GDM1 (cell line): Measurements from ENCODE around the gene DIAPH3.

Experiments used
- DNase-seq: peaks from one replicate; lab custom pipeline; 2025; lab: John Stamatoyannopoulos, UW

Gene DIAPH3

DNA sequence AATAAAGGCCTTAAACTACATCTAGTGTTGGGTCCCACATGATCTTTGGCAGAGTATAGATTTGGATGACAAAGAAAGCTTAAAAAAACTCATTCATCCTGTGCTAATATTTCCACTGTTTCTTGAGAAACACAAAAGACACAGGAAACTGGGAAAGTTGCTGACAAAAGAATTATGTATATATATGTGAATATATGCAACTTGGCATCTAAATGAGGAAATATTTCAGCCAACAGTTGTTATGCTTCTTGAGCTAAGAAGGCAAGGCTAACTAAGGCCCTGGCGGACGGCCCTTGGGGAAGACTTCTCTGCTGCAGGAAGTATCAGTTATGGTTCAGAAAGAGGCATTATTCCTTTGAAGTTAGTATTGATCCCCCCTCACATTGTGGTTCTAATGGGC, 491.8 kb downstream of the DIAPH3 start:
- no peak for DNase-seq

DNA sequence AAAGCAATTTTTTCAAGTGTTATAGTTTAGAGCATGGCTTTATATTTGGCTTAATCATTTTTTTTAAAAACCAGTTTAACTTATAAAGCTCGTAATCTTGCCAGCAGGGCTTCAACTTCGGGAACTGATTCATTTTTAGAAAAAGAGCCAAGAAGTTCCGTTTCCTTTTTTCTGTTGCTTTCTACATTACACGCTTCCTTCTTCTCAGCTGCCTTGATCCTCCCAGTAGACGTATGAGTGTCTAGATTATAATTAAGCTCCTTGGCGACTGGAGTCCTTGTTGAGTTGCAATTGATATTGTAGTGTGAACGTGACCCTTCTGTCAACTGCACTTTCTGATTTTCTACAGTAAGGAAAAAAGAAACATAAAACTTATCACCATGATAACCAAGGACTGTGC, 497.2 kb downstream of the DIAPH3 start:
- DNase-seq = no peak

DNA sequence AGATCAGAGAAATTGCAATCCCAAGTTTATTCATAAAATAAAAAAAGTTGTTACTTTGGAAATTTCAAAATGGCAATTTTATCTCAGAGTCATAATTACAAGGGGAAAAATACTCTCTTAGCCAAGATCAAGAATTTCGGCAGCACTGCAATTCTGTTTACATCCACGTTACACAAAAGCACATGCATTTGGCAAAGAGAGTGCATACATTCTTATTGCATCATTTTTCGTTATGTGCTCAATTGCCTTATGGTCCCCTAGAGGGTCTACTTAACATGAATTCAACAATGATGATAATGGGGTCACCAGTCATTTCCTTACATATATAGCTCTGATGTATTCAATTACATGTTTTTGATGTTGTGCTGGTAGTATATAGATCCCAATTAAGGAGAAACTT, 498.0 kb downstream of the DIAPH3 start:
- no peak for DNase-seq

DNA sequence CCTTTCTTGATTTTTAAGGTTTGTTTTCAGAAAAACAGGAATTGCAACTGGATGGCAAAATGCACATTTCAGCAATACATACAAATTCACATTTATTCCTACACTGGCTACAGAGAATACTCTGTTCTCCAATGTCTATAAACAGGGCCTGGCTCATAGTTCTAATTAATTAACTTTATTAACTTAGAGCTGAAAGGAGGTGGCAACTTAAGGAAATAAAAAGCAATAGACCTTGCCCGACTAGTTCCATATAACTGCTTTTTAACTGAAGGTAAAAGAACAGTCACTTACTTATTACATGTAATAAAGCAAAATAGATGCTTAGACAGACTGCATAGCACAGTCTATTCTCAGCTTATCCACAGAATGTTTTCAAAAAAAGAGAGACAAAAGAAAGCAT, 498.5 kb downstream of the DIAPH3 start:
- no peak for DNase-seq

DNA sequence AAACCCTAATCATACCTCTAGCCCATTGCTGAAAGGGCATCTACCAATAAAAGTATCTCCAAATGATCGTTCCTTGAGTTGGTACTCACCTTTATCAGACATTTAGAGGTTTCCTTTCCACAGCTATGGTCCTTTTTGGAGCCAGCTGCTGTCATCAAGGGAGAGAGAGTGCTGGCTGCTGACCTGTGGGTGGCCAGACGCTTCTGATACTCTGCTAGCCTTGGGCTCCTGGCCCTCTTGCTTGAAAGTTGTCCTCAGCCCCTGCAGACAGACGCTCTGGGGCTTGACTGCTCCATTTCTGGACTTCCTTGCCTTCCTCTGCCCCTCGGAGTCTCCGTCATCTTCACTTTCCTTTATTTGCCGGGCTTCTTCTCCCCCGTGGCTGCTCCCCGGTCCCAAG, 499.1 kb downstream of the DIAPH3 start:
- DNase-seq = no peak

GRCh38 chr13:59663707-59664106, 500.0 kb downstream of the DIAPH3 start:
- no peak for DNase-seq

DNA sequence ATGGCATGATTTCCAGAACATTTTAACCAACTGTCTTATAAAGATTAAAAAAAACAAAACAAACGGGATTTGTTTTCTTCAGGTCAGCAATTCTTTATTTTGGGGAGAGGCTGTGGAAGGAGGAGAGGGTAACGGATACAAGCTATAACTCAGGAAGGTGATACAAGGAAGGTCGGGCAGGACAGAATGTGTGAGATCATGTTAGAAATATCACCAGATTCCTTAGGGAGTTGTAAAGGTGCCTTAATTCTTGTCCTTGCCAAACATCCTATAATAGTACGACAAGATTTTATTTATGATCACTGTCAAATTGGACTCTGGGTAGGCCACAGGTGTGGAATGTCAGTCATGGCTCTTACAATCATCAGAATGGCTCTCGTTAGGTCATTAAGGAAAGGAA, 503.1 kb downstream of the DIAPH3 start:
- DNase-seq = no peak

DNA sequence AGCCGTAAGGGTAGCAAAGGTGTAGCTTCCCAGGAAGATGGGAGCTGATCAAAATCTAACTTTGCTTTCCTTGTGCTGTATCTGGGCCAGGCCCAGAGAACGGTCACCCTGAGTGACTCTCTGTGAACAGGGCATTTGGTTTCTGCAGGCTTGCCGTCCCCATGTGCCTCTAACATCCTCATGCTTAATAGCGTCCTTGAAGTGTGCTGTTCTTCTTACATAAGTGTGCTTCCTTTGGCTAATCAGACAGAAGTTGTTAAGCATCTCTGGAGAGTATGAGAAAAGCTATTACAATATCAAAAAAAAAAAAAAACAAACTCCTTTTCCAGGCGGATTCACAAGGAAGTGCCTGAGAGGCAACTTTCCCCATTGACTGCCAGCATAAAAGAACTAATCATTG, 503.7 kb downstream of the DIAPH3 start:
- no peak for DNase-seq

- no peak for DNase-seq
Observed at GRCh38 chr13:59658738-59659330, 504.9 kb downstream of the DIAPH3 start.

DNA sequence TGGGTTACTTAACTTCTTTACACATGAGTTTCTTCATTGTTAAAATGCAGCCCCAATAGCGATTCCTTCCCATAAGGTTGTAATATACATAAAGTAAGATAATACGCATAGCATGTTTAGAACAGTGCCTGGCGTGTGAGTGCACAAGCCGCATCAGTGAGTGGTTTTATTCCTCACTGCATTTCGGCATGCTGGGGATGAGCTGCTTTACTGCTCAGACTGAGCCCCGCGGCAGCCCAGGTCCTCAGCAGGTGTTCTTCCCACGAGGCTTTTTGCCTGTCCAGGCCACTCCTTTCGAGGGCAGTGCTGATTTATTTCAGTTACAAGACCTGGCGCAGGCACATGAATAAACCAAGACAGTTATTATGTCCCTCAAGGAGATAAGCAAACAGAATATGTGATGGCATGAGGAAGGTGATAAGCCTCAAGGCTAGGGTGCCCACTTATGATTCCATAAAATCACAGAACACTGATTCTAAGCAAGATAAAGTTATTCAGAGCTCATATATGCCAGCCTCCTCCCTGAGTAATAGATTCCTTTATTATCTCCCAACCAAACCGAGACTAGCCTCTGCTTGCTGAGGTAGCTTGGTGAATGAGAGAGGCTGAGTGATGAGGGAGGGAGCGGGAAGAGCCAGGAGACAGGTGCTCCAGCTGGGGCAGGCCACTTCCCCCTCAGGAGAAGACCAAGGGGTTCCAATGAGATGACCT, 505.5 kb downstream of the DIAPH3 start:
- DNase-seq = no peak

- DNase-seq = no peak
Observed at GRCh38 chr13:59653916-59654315, 509.8 kb downstream of the DIAPH3 start.

DNA sequence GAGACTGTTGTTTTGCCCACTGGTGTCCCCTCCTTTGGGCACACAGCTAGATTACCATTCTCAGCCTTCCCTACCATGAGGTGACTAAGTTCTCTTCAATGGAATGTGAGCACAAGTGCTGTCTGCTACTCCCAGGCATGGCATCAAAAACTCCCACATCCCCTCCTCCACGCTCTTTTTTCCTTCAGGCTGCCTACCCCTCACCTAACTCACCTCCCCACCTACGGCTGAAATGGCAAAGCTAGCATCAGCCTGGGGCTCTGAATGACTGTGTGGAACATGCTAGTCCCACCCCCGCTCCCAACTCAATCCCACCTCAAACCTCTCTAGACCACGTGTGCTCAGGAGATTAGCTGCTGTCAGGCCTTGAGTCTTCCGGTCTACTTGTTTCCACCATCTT, 512.2 kb downstream of the DIAPH3 start:
- DNase-seq = no peak

DNA sequence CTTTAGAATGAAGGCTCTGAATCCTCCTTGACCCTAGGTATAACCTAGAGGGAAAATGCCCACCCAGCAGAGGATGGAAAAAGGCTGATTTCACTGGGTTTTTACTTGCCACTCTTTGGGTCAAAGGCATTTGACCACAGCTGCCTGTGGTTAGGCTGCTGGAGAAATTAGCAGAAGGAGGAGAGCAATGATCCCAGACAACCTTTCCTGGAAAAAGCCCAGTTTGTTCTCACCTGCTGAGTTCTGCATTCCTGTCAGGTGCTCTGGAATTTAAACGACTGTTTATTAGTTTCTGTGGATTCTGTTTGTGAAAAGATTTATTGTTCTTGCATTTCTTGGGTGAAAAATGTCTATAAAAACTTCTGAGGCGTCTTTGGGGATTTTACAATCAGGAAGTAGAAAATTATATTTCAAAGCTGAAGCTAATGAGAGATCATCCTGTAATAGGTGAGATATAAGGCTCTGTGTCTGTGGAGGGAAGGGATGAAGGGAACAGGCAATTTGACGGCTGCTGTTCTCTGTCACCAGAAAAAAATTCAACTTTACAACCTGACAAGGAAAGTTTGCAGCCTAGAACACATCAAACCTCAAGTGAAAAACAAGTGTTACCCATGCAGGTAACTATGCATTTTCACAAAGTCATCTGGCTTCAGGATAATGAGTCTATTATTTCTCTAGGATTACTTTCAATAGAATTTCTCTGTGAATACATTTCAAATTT, 519.7 kb downstream of the DIAPH3 start:
- DNase-seq = no peak

GRCh38 chr13:59643364-59643841, 520.3 kb downstream of the DIAPH3 start:
- no peak for DNase-seq

GRCh38 chr13:59641817-59642216, 521.9 kb downstream of the DIAPH3 start:
- DNase-seq = no peak

- no peak for DNase-seq
Observed at GRCh38 chr13:59641261-59641660, 522.5 kb downstream of the DIAPH3 start.

GRCh38 chr13:59638404-59638803, 525.3 kb downstream of the DIAPH3 start:
- no peak for DNase-seq

DNA sequence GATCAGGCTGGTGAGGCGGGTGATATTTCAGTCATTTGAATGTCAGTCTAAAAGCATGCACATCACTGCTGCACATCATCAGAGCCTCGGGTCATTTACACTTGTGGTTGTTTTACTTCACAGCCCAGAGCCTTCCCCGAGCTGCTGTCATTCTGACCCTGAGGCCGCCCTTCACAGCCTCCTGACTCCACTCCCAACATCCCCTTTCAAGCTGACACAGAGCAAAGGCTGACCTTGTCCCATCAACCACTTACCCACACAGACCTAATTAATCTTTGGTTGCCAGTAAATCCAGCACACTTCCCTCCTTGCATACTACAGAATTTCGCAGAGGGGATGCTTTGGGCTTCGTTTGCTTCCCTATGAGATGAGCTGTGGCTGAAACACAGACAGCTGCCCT, 528.1 kb downstream of the DIAPH3 start:
- no peak for DNase-seq

- no peak for DNase-seq
Observed at GRCh38 chr13:59633290-59633689, 530.4 kb downstream of the DIAPH3 start.

- no peak for DNase-seq
Observed at GRCh38 chr13:59631271-59631670, 532.5 kb downstream of the DIAPH3 start.

DNA sequence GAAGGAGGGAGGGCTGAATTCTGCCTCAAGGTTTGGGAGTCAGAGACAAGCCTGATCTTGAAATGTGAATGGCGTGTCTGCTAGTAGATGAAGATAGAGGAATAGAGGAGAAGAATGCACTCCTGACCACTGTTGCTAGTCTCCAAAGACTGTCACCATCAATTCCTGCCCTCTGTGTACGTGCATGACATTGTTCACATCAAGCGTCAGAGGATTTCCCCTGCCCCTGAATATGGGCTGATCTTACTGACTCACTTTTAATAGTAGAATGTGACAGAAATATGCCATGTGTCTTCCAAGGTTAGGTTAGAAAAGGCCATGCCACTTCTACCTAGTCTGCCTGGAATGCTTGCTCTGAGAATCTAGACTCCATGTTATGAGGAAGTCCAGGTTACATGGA, 538.6 kb downstream of the DIAPH3 start:
- no peak for DNase-seq

GRCh38 chr13:59623206-59623915, 540.4 kb downstream of the DIAPH3 start:
- no peak for DNase-seq

DNA sequence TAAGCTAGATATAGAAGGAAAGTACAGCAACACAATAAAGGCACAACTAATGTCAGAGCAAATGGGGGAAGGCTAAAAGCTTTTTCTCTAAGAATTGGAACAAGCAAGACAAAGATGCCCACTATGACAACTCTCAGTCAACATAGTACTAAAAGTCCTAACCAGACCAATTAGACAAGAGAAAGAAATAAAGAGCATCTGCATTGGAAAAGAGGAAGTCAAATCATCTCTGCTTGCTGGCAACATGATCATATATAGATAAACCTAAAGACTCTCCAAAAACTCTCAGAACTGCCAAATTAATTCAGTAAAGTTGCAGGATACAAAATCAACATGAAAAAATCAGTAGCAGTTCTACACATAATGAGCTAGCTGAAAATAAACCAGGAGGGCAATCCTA, 542.0 kb downstream of the DIAPH3 start:
- DNase-seq = no peak
